Loucy (cell line): ENCODE results near the gene DCAF8L1.

Experiments
- EZH2phosphoT487 ChIP-seq: fragments of 200-600 bp; IDR thresholded peaks from 2 replicates; pipeline ENCODE4 v1.6.1; 2018; ENCODE audit warnings: antibody characterized with exemption, mild to moderate bottlenecking, moderate library complexity, borderline replicate concordance
- TF ChIP-seq, protein P1 (sequence below): fragments of 200-600 bp; sonication (generic); conservative IDR thresholded peaks from 2 replicates; pipeline ENCODE4 v1.5.1; 2014; ENCODE audit warnings: mild to moderate bottlenecking, antibody characterized with exemption, low read length

DNA sequence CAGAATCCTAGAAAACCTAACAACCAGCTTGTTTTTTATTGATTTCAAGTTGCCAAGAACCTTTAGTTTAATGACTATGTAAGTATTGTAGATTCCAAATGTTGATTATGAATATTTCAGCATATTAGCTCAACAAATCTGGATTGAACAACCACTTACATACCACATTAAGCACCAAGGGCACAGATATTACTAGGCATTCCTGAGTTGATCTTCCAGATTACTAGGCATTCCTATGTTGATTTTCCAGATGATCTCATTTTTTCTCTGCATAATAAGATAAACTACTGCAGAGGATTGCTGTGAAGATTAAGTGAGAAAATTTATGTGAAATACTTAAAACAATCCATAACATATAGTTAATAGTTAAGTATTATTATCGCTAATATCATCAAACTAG is 17.4 kb upstream of the DCAF8L1 start:
- TF ChIP-seq, protein P1, sequence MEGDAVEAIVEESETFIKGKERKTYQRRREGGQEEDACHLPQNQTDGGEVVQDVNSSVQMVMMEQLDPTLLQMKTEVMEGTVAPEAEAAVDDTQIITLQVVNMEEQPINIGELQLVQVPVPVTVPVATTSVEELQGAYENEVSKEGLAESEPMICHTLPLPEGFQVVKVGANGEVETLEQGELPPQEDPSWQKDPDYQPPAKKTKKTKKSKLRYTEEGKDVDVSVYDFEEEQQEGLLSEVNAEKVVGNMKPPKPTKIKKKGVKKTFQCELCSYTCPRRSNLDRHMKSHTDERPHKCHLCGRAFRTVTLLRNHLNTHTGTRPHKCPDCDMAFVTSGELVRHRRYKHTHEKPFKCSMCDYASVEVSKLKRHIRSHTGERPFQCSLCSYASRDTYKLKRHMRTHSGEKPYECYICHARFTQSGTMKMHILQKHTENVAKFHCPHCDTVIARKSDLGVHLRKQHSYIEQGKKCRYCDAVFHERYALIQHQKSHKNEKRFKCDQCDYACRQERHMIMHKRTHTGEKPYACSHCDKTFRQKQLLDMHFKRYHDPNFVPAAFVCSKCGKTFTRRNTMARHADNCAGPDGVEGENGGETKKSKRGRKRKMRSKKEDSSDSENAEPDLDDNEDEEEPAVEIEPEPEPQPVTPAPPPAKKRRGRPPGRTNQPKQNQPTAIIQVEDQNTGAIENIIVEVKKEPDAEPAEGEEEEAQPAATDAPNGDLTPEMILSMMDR = no peak
- TF ChIP-seq EZH2phosphoT487 = no peak
